Spleen (tissue), 7 donors: ENCODE results near the gene TRAF1.
A peak's percentile ranks its signal among the peaks of the same experiment; 100 is the strongest.

Experiments
- CTCF ChIP-seq, 11 experiments: fragments of 200-600 bp in 7 of 11; fragments of 450-650 bp in 4 of 11; sonication (generic) in 4 of 11; IDR thresholded peaks in 8 of 11; conservative IDR thresholded peaks in 3 of 11; 1 replicate in 7 of 11; 2 replicates in 4 of 11; pipeline versions ENCODE4 v1.4.0 to v1.8.0; 2016 to 2021; ENCODE audit warnings: antibody characterized with exemption in 11 of 11, inconsistent platforms in 4 of 11, mild to moderate bottlenecking in 1 of 11
- POLR2A ChIP-seq, 3 donors: fragments of 450-650 bp; IDR thresholded peaks; one replicate each; pipeline ENCODE4 v1.5.1; 2017; ENCODE audit warnings: antibody characterized with exemption in 3 of 3, mild to moderate bottlenecking in 1 of 3
- donor health status: DM: no; HTN: no; CAD: no; lungs with moderate emphysema.
- donor health status: DM: no; HTN: no; CAD: no.
- donor health status: DM: no; HTN: no; CAD: no.

- TF ChIP-seq CTCF (IDR thresholded peaks at IDR 0.05 in 8 of 11, conservative IDR thresholded peaks at IDR 0.05 in 3 of 11) (peak in 8 of 11 experiments; percentile 26 to 69 (median 52)), POLR2A (IDR thresholded peaks at IDR 0.05) (no peak)
Measured at GRCh38 chr9:120928483-120929228, 2.1 kb upstream of the TRAF1 start.
